Stimulated activated CD8-positive, alpha-beta memory T cell treated with anti-CD3 and anti-CD28 coated beads, Interleukin-15, amount 100 ng/mL, for 24 hours (primary cell): Measurements from ENCODE around the gene ACACA.

ENCODE experiments used
- DNase-seq: peaks from one replicate; pipeline ENCODE4 v3.0.0-alpha.2; 2020; ENCODE audit warnings: low read depth

Gene ACACA

DNA sequence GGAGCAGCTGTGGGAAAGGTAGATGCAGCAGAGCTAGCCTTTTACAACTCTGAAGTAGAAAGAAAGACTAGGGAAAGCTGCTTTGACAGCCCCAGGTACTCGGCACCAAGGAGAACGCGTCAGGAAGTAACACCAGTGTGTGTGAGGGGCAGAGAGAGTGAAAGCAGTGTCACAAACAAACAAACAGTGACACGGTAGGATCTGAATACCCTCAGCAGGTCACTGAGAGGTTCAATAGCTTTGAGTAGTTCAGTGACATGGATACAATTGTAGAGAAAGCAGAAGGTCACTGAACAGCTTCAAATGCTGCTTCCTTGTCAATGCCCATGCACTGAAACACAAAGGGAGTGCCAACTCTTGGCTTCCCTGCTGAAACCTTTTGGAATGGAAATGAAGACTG lies 181.2 kb downstream of the ACACA start:
- no peak for DNase-seq

DNA sequence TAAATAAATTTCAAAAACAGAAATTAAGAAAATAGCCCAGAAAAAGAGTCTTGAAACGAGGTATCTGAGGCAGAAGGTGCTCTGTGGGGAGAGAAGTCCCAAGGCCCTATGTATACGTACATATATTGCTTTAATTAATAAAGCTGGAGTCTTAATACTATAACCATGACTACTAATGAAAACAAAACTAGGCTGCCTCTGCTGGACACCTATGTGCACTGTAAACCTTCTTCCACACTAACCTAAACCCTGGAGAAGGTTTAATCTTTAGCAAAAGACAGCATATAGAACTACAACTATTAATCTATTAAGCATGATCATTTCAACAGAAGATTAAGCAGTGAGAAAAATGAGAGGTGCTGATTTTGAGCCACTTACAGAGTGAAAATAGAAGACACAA lies 184.8 kb downstream of the ACACA start:
- DNase-seq: no peak

DNA sequence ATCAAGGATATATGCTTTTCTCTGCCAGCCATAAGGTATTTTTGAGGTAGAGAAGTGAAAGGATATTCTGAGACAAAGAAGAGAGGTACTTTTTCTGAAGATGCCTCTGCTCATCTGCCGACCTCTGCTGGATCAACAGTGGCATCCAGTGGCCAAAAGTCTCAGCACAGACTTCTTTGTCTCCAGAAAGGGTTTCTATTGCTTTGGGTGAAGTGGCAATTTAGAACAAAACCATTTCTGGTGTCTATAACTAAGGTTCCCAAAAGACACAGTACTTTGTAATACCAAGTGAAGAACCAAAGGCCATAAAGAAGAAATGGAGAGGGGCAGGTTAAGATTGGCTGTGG lies 186.1 kb downstream of the ACACA start:
- no peak for DNase-seq

GRCh38 chr17:37219876-37220606 lies 186.6 kb downstream of the ACACA start:
- DNase-seq: no peak

- no peak for DNase-seq
These were observed 187.8 kb downstream of the ACACA start for GRCh38 chr17:37218849-37219248.

DNA sequence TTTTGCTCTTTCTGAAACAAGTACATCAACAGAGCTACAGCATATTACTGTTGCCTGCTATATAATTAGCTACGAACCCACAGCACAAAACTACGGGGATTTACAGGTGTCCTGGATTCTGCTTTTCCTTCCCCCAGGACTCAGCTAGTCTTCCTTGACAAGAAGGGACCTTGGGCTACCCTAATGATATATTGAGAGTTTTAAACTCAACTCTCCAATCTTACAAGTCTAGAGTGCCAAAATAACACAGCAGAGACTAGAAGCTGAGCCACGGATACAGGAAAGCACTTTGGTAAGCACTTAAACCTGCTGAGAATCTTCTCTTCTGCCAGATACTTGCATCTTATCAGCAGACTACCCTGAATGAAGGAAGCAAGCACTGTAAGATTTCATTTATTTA lies 192.2 kb downstream of the ACACA start:
- DNase-seq: no peak

DNA sequence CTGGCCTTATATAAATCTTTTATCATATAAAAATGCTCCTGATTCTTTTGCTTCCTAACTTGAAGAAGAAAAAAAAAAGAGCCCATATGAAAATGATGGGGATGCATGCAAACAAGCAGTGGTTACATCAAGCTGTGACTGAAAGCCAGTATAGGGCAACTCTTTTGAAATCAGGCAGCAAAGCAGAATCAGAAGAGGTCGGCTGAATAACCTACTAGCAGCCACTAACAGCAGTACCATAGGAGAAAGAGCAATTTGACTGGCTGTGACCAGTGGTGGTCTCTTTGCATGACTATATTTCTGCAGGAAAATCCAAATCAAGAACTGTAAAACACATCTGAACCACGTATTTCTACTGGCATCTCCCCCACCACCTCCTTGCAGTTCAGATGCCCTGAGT lies 192.7 kb downstream of the ACACA start:
- DNase-seq: no peak

GRCh38 chr17:37212179-37212578 lies 194.5 kb downstream of the ACACA start:
- DNase-seq: no peak

- DNase-seq: no peak
These were observed 195.5 kb downstream of the ACACA start for GRCh38 chr17:37211136-37211535.

GRCh38 chr17:37207103-37207502 lies 199.5 kb downstream of the ACACA start:
- no peak for DNase-seq

DNA sequence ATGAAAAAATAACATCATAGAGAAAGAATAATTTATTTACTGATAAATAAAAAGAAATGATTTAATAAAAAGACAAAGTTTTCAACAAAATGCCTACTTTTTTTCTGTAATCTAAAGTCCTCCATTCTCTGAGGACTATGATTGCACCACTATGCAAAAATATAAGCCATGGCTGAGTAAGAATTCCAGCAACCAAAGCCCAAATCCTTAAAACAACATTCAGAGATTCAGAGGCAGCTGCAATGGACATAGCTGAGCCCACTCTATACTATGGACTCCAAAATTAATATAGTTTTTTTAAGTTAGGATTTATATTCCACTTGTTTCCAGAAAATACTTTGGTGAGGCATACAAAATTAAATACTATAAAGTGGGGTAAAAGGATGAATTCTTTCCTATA lies 200.3 kb downstream of the ACACA start:
- DNase-seq: no peak

GRCh38 chr17:37200497-37200896 lies 206.1 kb downstream of the ACACA start:
- no peak for DNase-seq

- no peak for DNase-seq
These were observed 209.3 kb downstream of the ACACA start for GRCh38 chr17:37197336-37197735.

GRCh38 chr17:37194208-37194607 lies 212.4 kb downstream of the ACACA start:
- DNase-seq: no peak

DNA sequence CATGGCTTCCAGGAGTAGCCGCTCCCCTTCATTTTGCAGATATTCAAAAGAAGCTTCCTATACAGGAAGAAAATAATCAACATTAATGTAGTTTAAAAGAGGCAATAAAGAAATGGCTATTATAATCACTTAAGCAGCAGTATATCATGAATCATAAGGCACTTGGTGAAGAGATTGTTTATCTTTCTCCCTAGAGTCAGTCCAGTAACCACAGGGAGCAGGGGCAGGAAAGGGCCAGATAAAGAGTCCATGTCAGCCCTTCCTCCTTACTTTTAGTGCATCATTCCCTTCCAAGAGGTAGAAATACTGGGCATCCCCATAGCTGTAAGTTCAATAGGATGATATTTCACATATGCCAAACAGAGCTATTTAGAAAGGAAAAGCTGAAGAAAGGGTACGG lies 215.4 kb downstream of the ACACA start:
- DNase-seq: no peak

- no peak for DNase-seq
These were observed 216.1 kb downstream of the ACACA start for GRCh38 chr17:37190493-37190892.

- DNase-seq: no peak
These were observed 218.5 kb downstream of the ACACA start for GRCh38 chr17:37188157-37188556.

DNA sequence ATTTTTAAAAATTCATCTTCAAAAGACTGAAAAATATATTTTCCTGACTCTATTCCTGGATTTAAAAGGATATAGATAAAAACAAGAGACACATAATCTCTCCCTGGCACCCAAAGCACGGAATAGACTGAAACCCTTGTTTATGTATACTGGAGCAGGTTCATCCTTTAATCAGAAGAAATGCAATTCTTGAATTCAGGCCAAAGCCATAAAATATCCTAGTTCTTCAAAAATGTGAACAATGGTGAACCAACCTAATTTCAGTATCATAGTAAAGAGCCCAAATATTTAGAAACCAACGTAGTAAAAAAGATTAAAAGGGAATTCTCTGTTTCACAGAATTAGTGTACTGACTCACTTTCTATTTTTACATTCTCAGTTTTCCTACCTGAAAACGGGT lies 219.4 kb downstream of the ACACA start:
- no peak for DNase-seq

- DNase-seq: no peak
These were observed 223.7 kb downstream of the ACACA start for GRCh38 chr17:37182786-37183465.

DNA sequence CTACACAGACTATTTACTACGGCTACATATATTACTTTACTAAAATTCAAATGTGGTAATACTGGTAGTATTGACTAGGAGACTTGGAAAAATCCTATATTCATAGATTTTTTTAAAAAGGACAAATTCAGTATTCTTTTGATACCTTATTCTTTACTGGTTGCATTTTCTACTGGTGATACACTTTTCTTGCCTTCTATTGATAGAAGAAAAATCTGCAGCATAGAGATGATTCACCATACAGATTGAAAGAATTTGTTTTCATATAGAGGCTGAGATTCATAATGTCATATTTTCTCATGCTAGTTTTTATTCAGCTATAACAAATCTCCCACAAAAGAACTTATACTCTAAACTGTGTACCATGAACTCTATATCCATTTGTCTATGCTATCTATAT lies 226.3 kb downstream of the ACACA start:
- no peak for DNase-seq

GRCh38 chr17:37179893-37180292 lies 226.7 kb downstream of the ACACA start:
- no peak for DNase-seq

GRCh38 chr17:37177254-37177870 lies 229.3 kb downstream of the ACACA start:
- no peak for DNase-seq

- no peak for DNase-seq
These were observed 229.9 kb downstream of the ACACA start for GRCh38 chr17:37176723-37177122.

DNA sequence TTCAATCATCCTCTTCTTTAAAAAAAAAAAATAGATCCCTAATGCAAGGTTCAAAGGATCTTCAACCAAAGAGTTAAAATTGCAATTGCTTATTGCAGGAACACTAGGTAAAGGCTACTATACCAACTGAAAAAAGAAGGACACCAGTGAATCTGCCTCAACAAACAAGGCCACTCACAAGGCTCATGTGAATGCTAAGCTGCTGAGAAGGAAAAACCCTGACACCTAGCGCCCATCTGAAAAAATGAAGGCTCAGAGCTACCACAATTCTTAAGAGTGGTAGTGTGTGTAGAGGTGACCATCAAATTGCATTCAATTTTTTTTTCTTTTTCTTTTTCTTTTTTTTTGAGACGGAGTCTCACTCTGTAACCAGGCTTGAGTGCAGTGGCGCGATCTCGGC lies 232.4 kb downstream of the ACACA start:
- DNase-seq: no peak
